ENCODE results near the gene ITPK1.

GRCh38 chr14:93002851-93003298 is 112.8 kb downstream of the ITPK1 start:
- TF ChIP-seq POLR2A (IDR thresholded peaks at IDR 0.05; ENCODE audit: low read depth) (no peak), CTCF (IDR thresholded peaks at IDR 0.05) (no peak)

Data from esophagus muscularis mucosa (tissue), 3 donors.